Esophagus muscularis mucosa (tissue), 3 donors: Measurements from ENCODE around the gene GRIK1.
A peak's percentile ranks its signal among the peaks of the same experiment; 100 is the strongest.

Source experiments
- EP300 ChIP-seq: sonication (generic); formaldehyde crosslinking; IDR thresholded peaks from one replicate; pipeline ENCODE4 v1.6.1; 2017; ENCODE audit warnings: antibody characterized with exemption
- POLR2AphosphoS5 ChIP-seq, 2 donors: sonication (generic); formaldehyde crosslinking; IDR thresholded peaks; one replicate each; pipeline ENCODE4 v1.6.1; 2017; ENCODE audit warnings: antibody characterized with exemption in 2 of 2

DNA sequence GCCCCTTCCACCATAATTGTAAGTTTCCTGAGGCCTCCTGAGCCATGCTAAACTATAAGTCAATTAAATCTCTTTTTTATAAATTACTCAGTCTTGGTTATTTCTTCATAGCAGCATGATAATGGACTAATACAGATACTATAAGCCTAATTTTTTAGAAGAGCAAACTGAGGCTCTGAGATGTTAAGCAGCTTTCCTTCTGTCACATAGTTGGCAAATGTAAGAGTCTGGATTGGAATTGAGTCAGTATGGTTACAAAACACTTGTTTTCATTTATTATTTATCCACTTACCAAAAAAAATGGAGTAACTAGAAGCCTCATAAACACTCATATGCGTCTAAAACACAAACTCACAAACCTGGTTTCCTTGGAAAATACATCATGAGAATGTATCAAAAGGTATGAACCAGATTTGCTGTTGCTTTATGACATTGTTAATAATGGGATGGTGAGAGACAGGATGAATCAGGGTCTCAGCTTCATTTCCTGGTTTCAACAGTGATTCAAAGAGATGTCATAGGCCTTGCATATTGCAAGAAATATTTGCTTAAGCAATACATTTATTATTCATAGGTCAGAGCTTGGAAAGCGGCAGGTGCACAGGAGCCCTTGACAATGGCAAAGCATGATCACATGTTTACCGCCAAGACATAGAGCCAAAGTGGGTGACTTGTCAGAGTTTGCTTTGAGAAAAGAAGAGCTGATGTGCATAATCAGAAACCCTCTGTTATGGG, 221.5 kb downstream of the GRIK1 start:
- TF ChIP-seq EP300 (no peak), POLR2AphosphoS5 (IDR thresholded peaks at IDR 0.05) (peak in 1 of 2 donors; percentile 29)
